GM12878 (cell line): ENCODE data around the gene DNAJC28. TPM values are rescaled to one million over a fixed set of nuclear protein-coding genes. Genes with fewer than 3 reads are reported as not detected.

Source experiments
- ATAC-seq: fragments of 200-7000 bp; cut with Tn5 transposase; 3 replicates; pipeline ENCODE4 v1.9.1; 2020; ENCODE audit warnings: mild to moderate bottlenecking, moderate library complexity
- BruUV-seq: library from RNA; stranded (reverse); fragments of 400-500 nt; replicated peaks from 2 replicates; lab custom pipeline; 2021; lab: Mats Ljungman, UMichigan
- CTCF ChIA-PET: fragments of 300-600 bp; sonication (Branson Sonifier 250); formaldehyde crosslinking; extraction: SDS; loops from one replicate; lab custom pipeline; 2021; ENCODE audit warnings: inconsistent platforms; lab: Yijun Ruan, JAX
- POLR2A ChIA-PET: fragments of 350-600 bp; formaldehyde crosslinking; extraction: SDS; loops from one replicate; lab custom pipeline; 2021; ENCODE audit warnings: inconsistent platforms; lab: Charles Lee
- RAD21 ChIA-PET: fragments of 300-600 bp; sonication (Branson Sonifier 250); formaldehyde crosslinking; loops from one replicate; lab custom pipeline; 2023; ENCODE audit warnings: antibody characterized with exemption; ENCODE audit not compliant: unreplicated experiment; lab: Charles Lee
- SMC1A ChIA-PET: fragments of 300-600 bp; sonication (Branson Sonifier 250); formaldehyde crosslinking; loops from one replicate; lab custom pipeline; 2023; ENCODE audit not compliant: unreplicated experiment, uncharacterized antibody; lab: Charles Lee
- DNase-seq: peaks from one replicate; pipeline ENCODE4 v3.0.0-alpha.2; 2011; ENCODE audit warnings: low read depth, low spot score
- FAIRE-seq: peaks from 3 replicates; lab custom pipeline; 2011; peaks lifted over from hg19 to GRCh38; lab: Jason Lieb, UNC
- H2AFZ ChIP-seq: 2 replicates; pipeline ENCODE4 v1.6.0; 2011; ENCODE audit warnings: low read depth, low read length, control low read depth; ENCODE audit not compliant: control insufficient read depth
- H3K27ac ChIP-seq: 2 replicates; pipeline ENCODE4 v1.5.1; 2011; ENCODE audit warnings: control low read depth; ENCODE audit not compliant: control insufficient read depth, insufficient read depth
- H3K27me3 ChIP-seq, 2 experiments: replicated peaks in 1 of 2; 2 replicates each; pipeline versions ENCODE4 v1.6.0 to v1.6.1; 2011; ENCODE audit warnings: low read length in 1 of 2; ENCODE audit not compliant: control insufficient read depth in 2 of 2, insufficient read depth in 2 of 2
- H3K36me3 ChIP-seq, 2 experiments: 2 replicates each; pipeline ENCODE4 v1.5.1; 2011; ENCODE audit warnings: low read length in 1 of 2; ENCODE audit not compliant: control insufficient read depth in 2 of 2, insufficient read depth in 2 of 2
- H3K4me1 ChIP-seq: 2 replicates; pipeline ENCODE4 v1.6.1; 2011; ENCODE audit warnings: mild to moderate bottlenecking, low read length, moderate library complexity, mixed read lengths; ENCODE audit not compliant: control insufficient read depth, insufficient read depth
- H3K4me2 ChIP-seq: 2 replicates; pipeline ENCODE4 v1.6.0; 2011; ENCODE audit warnings: control low read depth; ENCODE audit not compliant: control insufficient read depth, insufficient read depth
- H3K4me3 ChIP-seq: fragments of 200-600 bp; sonication (generic); 2 replicates; pipeline ENCODE4 v1.5.1; 2016
- H3K79me2 ChIP-seq: 2 replicates; pipeline ENCODE4 v1.6.0; 2011; ENCODE audit warnings: low read length; ENCODE audit not compliant: control insufficient read depth, insufficient read depth
- H3K9ac ChIP-seq: 2 replicates; pipeline ENCODE4 v1.8.0; 2011; ENCODE audit warnings: low read length, control low read depth, mixed read lengths; ENCODE audit not compliant: control insufficient read depth, insufficient read depth
- H3K9me3 ChIP-seq: replicated peaks from 3 replicates; pipeline ENCODE4 v1.5.1; 2011; ENCODE audit warnings: mild to moderate bottlenecking, low read length; ENCODE audit not compliant: control insufficient read depth, insufficient read depth
- H4K20me1 ChIP-seq: 2 replicates; pipeline ENCODE4 v1.6.0; 2011; ENCODE audit not compliant: control insufficient read depth, insufficient read depth
- ATF2 ChIP-seq: IDR thresholded peaks from 2 replicates; pipeline ENCODE4 v1.6.1; 2012; ENCODE audit warnings: low read length, inconsistent platforms
- BACH1 ChIP-seq: fragments of 450-650 bp; IDR thresholded peaks from 2 replicates; pipeline ENCODE4 v1.6.1; 2017; ENCODE audit warnings: mild to moderate bottlenecking, borderline replicate concordance
- CHD2 ChIP-seq: IDR thresholded peaks from 2 replicates; pipeline ENCODE4 v1.6.1; 2011; ENCODE audit warnings: low read depth, low read length, improper control_type of control experiment, borderline replicate concordance
- CREM ChIP-seq: IDR thresholded peaks from 2 replicates; pipeline ENCODE4 v1.6.1; 2014; ENCODE audit warnings: antibody characterized with exemption, low read depth
- DPF2 ChIP-seq: fragments of 450-650 bp; IDR thresholded peaks from 2 replicates; pipeline ENCODE4 v1.6.1; 2017; ENCODE audit warnings: mild to moderate bottlenecking
- ELK1 ChIP-seq: IDR thresholded peaks from 2 replicates; pipeline ENCODE4 v1.6.1; 2012; ENCODE audit warnings: low read depth, low read length, improper control_type of control experiment
- FOXK2 ChIP-seq: fragments of 450-650 bp; IDR thresholded peaks from 2 replicates; pipeline ENCODE4 v1.6.1; 2017; ENCODE audit warnings: mild to moderate bottlenecking, moderate library complexity
- IKZF2 ChIP-seq, 2 experiments: fragments of 450-650 bp; IDR thresholded peaks; 2 replicates each; pipeline ENCODE4 v1.6.1; 2017; ENCODE audit warnings: mild to moderate bottlenecking in 2 of 2, moderate library complexity in 2 of 2
- NR2F1 ChIP-seq: fragments of 450-650 bp; conservative IDR thresholded peaks from 2 replicates; pipeline ENCODE4 v1.6.1; 2017; ENCODE audit warnings: mild to moderate bottlenecking
- POLR2A ChIP-seq: IDR thresholded peaks from 2 replicates; pipeline ENCODE4 v1.6.1; 2011; ENCODE audit warnings: low read depth, mild to moderate bottlenecking, low read length
- POLR2AphosphoS5 ChIP-seq: IDR thresholded peaks from 2 replicates; pipeline ENCODE4 v1.6.1; 2011; ENCODE audit warnings: mild to moderate bottlenecking, low read length, inconsistent platforms
- POU2F2 ChIP-seq: IDR thresholded peaks from 3 replicates; pipeline ENCODE4 v1.6.1; 2011; ENCODE audit warnings: low read depth, mild to moderate bottlenecking, low read length, borderline replicate concordance
- RUNX3 ChIP-seq: IDR thresholded peaks from 2 replicates; pipeline ENCODE4 v1.6.1; 2012; ENCODE audit warnings: low read length, inconsistent platforms
- TAF1 ChIP-seq: IDR thresholded peaks from 2 replicates; pipeline ENCODE4 v1.6.1; 2011; ENCODE audit warnings: mild to moderate bottlenecking, low read depth, low read length, borderline replicate concordance
- ZNF384 ChIP-seq: IDR thresholded peaks from 2 replicates; pipeline ENCODE4 v1.6.1; 2012; ENCODE audit warnings: low read depth, mild to moderate bottlenecking, low read length, improper control_type of control experiment, borderline replicate concordance
- whole genome bisulfite sequencing: methylation state at CpG from one replicate; pipeline ENCODE4 v1.1.6; 2016; ENCODE audit warnings: low lambda C conversion rate; ENCODE audit not compliant: insufficient replicate concordance, insufficient coverage; ENCODE audit errors: missing lambda C conversion rate; 5-methylcytosine and 5-hydroxymethylcytosine counted together
- in situ Hi-C: fragments of 300-500 bp; cut with MboI; formaldehyde crosslinking; loops from 9 replicates; pipeline ENCODE4 v1.14.3; 2018; ENCODE audit warnings: mixed read lengths
- intact Hi-C: fragments of 100-400 bp; cut with micrococcal nuclease; formaldehyde crosslinking; loops from one replicate; pipeline ENCODE4 v1.14.2; 2022; ENCODE audit not compliant: unreplicated experiment
- polyA plus RNA-seq, 11 experiments: library from polyadenylated mRNA; depleted of rRNA in 4 of 11; unstranded in 6 of 11; stranded (reverse) in 5 of 11; fragments of >200 nt; fragmentation: Nextera tagmentation in 4 of 11; fragmentation: Illumina TruSeq in 1 of 11; extraction: Ambion mirVana in 4 of 11; extraction: Trizol in 1 of 11; gene quantifications; 1 replicate in 1 of 11; 2 replicates in 10 of 11; pipeline versions ENCODE4 v1.2.1 to v1.2.3, GENCODE V29; 2011 to 2016; ENCODE audit warnings: inconsistent platforms in 2 of 11, missing spikeins in 2 of 11, low read depth in 1 of 11
- total RNA-seq, 4 experiments: library from RNA; depleted of rRNA in 3 of 4; stranded (reverse); fragments of >200 nt in 3 of 4; fragmentation: Illumina TruSeq in 1 of 4; extraction: Trizol in 1 of 4; gene quantifications; 2 replicates each; pipeline versions ENCODE4 v1.2.1 to v1.2.3, GENCODE V29; 2013 to 2021
- TF ChIP-seq, protein P1 (sequence below): fragments of 450-650 bp; IDR thresholded peaks from 2 replicates; pipeline ENCODE4 v1.6.1; 2017; ENCODE audit warnings: mild to moderate bottlenecking, moderate library complexity
- TF ChIP-seq, protein P2 (sequence below): IDR thresholded peaks from 2 replicates; pipeline ENCODE4 v1.6.1; 2012; ENCODE audit warnings: low read depth, low read length, improper control_type of control experiment

The DNAJC28 gene
- total and polyA plus RNA-seq, 10 of the 15 experiments (the other 5 are each of a cell fraction or from before 2014, with no cell fraction given), result 0.26 to 0.77 (median 0.54) TPM

DNA sequence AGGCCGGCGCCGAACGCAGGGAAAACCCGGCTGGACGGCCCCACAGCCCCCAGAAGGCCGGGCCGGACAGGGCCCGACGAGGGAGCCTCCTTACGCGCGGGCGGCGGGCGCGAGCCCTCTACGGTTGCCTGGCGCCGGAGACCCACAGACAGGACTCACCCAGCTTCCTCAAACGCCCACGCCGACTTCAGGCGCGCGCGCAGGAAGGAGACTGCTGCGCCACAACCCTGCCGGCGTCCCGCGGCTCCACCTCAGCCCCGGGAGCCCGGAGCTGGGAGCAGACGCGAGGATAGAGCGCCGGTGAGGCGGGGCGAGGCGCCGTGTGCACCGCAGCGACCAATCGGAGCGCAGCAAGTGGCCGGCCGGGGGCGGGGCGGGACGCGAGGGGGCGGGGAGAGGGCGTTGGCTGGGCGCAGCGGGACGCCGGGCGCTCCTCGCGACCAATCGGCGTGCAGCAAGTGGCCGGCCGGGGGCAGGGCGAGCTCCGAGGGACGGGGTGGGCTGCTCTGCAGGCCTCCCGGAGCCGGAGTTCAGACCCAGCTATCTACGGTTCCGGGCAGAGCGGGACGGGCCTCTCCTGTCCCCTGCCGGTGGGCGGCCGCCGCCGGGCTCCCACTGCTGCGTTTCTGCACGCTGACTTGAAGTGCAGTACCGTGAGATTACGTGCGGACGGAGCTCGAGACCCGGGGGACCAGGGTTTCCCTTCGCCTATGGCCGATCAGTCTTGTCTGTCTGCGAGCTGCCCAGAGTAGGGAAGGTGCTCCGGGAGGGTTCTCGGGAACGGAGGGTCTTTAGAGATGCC is 11.6 kb downstream of the DNAJC28 start, which contains the start of gene TMEM50B:
Gene TMEM50B, minus strand, starts transcription at position 296 of the 802 bp plus-strand sequence. CDS start 11,089 bp downstream, outside the sequence.
- H2AFZ ChIP-seq, result peak within 1 kb of the TSS; percentile 97
- peak within 1 kb of the TSS; percentile 93 for H3K4me3 ChIP-seq
- in situ Hi-C loops, result no loop called here
- H4K20me1 ChIP-seq, result no peaks in the 10 kb centered on the region
- peaks cover 15% of the 10 kb centered on the region for H3K79me2 ChIP-seq
- no peaks in the 10 kb centered on the region for H3K27me3 ChIP-seq
- intact Hi-C loops, result loop anchor here (5.0 kb wide), 1 partner anchor 62 kb away; the partner anchor contains the start of genes GART and SON
- peak; percentile 95 for ATAC-seq
- peak within 1 kb of the TSS; percentile 90 for H3K9ac ChIP-seq
- no TSS peak for BruUV-seq
- ChIA-PET SMC1A (interaction anchor here (0.7 to 2.7 kb wide), 9 partner anchors 11 to 118 kb away, joined by 3 to 17 read pairs (median 4); partner anchors contain the start of gene DNAJC28), POLR2A (interaction anchor here (0.5 to 2.3 kb wide), 9 partner anchors 11 to 702 kb away, joined by 3 to 26 read pairs (median 4); partner anchors contain the start of genes CRYZL1, DNAJC28, DONSON and GART), RAD21 (interaction anchor here (0.6 to 2.5 kb wide), 16 partner anchors 11 to 740 kb away, joined by 3 to 23 read pairs (median 5); partner anchors contain the start of genes DNAJC28, DONSON and SON), CTCF (interaction anchor here (0.8 to 4.1 kb wide), 9 partner anchors 10 to 145 kb away, joined by 3 to 21 read pairs (median 4); partner anchors contain the start of genes DNAJC28, GART and SON)
- DNase-seq, result peak; percentile 79
- peak; percentile 76 for FAIRE-seq
- under 1% methylated on average over 73 of the region's 93 CpGs for WGBS
- peak within 1 kb of the TSS; percentile 86 for H3K4me2 ChIP-seq
- no peaks in the 10 kb centered on the region; a peak in 1 of 4 replicates for H3K36me3 ChIP-seq
- H3K4me1 ChIP-seq, result peaks cover 3% of the 10 kb centered on the region; the same call in 1 of the 2 replicates
- peak within 1 kb of the TSS; percentile 82 for H3K27ac ChIP-seq
- H3K9me3 ChIP-seq, result no peaks in the 10 kb centered on the region
- TF ChIP-seq FOXK2 (no peak), CREM (no peak), IKZF2 (IDR thresholded peaks at IDR 0.05) (peak in 1 of 2 experiments; percentile 27; a peak in 1 of 4 replicates), CHD2 (no peak), ATF2 (no peak), NR2F1 (0 out of 2 replicates have a peak, but pooled peaks have one; percentile 18), ELK1 (0 out of 2 replicates have a peak, but pooled peaks have one; percentile 12), POLR2A (peak; percentile 94), RUNX3 (peak; percentile 22; the same call in 1 of the 2 replicates), TAF1 (peak; percentile 78; the same call in 1 of the 2 replicates), ZNF384 (no peak), DPF2 (peak; percentile 47), POU2F2 (peak; percentile 65), POLR2AphosphoS5 (peak; percentile 86), BACH1 (peak; percentile 65; the same call in 1 of the 2 replicates)
- TF ChIP-seq, protein P1, sequence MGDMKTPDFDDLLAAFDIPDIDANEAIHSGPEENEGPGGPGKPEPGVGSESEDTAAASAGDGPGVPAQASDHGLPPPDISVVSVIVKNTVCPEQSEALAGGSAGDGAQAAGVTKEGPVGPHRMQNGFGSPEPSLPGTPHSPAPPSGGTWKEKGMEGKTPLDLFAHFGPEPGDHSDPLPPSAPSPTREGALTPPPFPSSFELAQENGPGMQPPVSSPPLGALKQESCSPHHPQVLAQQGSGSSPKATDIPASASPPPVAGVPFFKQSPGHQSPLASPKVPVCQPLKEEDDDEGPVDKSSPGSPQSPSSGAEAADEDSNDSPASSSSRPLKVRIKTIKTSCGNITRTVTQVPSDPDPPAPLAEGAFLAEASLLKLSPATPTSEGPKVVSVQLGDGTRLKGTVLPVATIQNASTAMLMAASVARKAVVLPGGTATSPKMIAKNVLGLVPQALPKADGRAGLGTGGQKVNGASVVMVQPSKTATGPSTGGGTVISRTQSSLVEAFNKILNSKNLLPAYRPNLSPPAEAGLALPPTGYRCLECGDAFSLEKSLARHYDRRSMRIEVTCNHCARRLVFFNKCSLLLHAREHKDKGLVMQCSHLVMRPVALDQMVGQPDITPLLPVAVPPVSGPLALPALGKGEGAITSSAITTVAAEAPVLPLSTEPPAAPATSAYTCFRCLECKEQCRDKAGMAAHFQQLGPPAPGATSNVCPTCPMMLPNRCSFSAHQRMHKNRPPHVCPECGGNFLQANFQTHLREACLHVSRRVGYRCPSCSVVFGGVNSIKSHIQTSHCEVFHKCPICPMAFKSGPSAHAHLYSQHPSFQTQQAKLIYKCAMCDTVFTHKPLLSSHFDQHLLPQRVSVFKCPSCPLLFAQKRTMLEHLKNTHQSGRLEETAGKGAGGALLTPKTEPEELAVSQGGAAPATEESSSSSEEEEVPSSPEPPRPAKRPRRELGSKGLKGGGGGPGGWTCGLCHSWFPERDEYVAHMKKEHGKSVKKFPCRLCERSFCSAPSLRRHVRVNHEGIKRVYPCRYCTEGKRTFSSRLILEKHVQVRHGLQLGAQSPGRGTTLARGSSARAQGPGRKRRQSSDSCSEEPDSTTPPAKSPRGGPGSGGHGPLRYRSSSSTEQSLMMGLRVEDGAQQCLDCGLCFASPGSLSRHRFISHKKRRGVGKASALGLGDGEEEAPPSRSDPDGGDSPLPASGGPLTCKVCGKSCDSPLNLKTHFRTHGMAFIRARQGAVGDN, result peak; percentile 32
- TF ChIP-seq, protein P2, sequence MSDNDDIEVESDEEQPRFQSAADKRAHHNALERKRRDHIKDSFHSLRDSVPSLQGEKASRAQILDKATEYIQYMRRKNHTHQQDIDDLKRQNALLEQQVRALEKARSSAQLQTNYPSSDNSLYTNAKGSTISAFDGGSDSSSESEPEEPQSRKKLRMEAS, result no peak
